UCSD-AML1 (cell line): Measurements from ENCODE around the gene AP1M1.
"Not testable (repeated sequence)": the region's sequence is repeated elsewhere in the genome, so short reads cannot be mapped to it uniquely, and the experiment has no call there.

Source experiments
- DNase-seq: peaks from one replicate; lab custom pipeline; 2025; ENCODE audit not compliant: unreplicated experiment; lab: John Stamatoyannopoulos, UW

Gene AP1M1

GRCh38 chr19:16260812-16261161 lies 63.1 kb downstream of the AP1M1 start:
- no peak for DNase-seq

DNA sequence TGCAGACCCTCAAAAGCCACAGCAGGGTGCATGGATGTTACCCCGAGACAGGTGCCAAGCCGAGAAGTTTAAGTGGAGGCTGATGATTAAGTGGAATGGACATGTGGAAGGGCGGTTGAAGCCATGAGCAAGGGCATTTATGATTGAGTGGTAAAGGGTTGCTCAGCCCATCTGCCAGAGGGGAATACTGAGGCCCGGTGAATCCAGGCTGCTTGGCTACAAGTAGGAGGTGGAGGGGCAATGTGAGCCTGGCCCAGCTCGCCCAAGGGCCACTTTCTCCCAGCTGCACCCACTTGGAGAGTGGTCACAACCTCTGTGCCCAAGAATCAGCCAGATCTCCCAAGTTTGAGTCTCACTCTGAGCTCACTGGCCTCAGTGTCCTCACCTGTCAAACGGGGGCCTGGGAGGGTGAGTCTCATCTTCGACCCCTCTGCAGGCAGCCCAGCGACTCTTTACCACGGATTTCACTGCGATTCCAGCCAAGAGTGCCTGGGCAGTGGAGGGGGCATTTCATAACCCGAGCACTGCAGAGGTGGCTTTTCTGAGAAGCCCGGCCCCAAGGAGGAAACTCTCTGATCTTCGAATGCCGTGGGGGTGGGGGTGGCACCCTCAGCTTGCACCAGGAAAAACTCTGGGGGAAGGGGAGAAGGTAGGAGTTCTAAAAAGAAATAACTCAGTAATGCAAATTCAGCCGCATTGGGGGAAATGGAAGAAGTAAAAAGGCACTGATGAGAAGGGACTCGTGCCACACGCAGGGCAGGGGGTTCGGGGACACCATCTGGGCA lies 64.1 kb downstream of the AP1M1 start:
- DNase-seq = peak; percentile 41

GRCh38 chr19:16262618-16263017 lies 64.9 kb downstream of the AP1M1 start:
- no peak for DNase-seq

- no peak for DNase-seq
These were observed 65.5 kb downstream of the AP1M1 start for GRCh38 chr19:16263141-16263761.

- no peak for DNase-seq
These were observed 67.5 kb downstream of the AP1M1 start for GRCh38 chr19:16265205-16265604.

- no peak for DNase-seq
These were observed 68.3 kb downstream of the AP1M1 start for GRCh38 chr19:16265890-16266585.

DNA sequence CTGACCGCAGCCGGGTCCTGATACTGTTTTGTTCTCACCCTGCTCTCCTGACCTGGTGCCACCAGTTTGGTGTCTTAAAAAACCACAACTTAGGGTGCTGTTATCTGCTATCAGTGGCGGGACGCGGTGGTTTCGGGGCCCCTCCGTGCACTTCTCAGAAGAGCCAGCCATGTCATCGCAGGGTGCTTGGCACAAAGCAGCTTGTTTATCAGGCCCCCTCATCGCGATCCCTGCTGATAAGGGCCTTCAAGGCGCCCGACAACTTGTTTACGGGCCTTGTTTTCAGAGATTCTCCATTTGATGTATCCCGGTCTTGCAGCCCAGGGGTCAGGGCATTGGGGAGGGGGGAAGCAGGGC lies 68.9 kb downstream of the AP1M1 start:
- no peak for DNase-seq

DNA sequence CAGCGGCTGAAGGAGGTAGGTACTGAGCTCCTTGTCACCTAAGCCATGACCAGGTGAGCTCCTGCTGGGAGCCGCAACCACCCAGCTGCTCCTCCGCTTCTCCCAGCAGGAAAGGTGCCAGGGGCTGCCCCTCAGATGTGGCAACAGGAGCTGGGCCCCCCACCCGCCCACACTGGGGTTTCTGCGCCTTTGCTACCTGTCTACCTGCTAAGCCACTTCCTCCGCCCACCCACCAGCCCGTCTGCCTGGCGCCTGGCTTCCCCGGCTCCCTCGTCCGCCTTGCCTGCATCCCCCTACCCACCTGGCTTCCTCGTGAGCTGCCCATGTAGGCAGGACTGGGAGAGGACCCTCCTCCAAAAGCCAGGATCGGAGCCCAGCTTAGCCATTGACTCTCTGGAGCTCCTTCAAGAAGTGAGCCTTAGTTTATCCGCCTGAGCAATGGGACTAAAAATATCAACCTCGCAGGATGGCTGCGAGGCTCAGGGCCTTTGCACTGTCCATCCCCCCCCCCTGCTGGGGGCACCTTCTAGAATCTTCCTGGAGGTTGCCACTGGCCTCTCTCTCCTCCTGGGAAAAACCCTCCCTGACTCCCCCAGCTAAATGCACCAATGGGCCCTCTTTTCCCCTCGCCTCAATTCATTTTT lies 71.1 kb downstream of the AP1M1 start:
- DNase-seq = no peak

DNA sequence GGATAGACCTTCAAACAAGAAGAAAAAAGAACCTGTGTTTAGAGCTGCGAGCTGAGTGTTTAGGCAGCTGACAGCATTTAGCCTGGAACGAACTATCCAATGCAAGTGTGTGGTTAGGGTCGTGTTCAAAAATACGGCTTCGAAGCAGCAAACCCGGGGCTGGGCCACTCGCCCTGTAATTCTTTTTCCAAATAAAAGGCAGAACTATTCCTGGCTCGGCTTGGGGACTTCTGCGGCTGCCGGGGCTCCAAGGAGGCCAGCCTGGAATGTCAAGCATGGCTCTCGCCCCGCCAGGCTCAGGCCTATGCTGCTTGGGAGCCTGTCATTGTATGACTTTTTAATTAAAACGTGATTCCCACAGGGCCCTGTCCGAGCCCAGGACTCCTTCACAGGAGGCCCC lies 75.2 kb downstream of the AP1M1 start:
- no peak for DNase-seq

DNA sequence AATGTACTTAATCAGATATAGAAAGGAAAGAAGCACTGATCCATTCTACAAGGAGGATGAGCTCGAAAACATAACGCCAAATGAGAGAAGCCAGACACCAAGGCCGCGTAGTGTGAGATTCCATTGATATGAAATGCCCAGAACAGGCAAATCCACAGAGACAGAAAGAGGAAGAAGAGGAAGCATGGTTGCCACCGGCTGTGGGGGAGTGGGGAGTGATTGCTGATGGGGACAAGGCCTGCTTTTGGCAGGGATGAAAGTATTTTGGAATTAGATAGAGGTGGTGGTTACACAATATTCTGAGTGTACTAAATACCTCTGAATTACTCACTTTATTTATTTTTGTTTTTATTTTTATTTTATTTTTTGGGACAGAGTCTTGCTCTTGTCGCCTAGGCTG lies 76.7 kb downstream of the AP1M1 start:
- DNase-seq = peak; percentile 49

DNA sequence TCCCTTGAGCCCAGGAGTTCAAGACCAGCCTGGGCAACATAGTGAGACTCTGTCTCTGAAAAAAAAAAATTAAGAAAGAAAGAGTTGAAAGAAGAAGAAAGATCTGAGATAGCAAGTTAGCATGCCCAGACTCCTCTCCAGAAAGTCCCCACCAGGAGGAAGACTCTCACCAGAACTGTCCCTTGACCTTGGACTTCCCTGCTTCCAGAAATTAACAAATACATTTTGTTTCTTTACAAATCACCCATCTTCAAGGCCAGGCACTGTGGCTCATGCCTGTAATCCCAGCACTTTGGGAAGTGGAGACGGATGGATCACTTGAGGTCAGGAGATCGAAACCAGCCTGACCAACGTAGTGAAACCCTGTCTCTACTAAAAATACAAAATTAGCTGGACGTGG lies 82.6 kb downstream of the AP1M1 start:
- no peak for DNase-seq

DNA sequence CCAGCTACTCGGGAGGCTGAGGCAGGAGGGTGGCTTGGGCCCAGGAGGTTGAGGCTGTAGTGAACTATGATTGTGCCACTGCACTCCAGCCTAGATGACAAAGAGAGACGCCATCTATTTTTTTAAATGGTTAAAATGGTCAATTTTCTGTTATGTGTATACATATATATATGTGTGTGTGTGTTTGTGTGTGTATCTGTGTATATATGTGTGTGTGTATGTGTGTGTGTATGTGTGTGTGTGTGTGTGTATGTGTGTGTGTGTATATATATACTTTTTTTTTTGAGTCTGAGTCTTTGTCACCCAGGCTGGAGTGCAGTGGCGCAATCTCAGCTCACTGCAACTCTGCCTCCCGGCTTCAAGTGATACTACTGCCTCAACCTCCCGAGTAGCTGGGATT lies 84.0 kb downstream of the AP1M1 start:
- no peak for DNase-seq

GRCh38 chr19:16283210-16284061 lies 85.7 kb downstream of the AP1M1 start:
- DNase-seq = peak; percentile 77

DNA sequence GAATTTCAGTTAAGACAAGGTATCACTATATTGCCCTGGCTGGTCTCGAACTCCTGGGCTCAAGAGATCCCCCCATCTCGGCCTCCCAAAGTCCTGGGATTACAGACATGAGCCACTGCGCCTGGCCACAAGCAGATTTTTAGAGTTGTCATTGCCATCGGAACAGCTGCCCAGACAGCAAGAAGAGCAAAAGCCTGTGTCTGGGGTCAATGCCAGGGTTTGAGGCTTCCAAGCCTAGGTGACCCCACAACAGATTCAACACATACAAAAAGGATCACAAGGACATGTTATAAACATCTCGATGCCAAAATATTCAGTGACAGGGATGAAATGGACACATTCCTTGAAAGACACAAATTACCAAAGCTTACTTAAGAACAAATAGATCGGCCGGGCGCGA lies 86.8 kb downstream of the AP1M1 start:
- DNase-seq = no peak

- not testable (repeated sequence) for DNase-seq
These were observed 87.4 kb downstream of the AP1M1 start for GRCh38 chr19:16285079-16285478.

DNA sequence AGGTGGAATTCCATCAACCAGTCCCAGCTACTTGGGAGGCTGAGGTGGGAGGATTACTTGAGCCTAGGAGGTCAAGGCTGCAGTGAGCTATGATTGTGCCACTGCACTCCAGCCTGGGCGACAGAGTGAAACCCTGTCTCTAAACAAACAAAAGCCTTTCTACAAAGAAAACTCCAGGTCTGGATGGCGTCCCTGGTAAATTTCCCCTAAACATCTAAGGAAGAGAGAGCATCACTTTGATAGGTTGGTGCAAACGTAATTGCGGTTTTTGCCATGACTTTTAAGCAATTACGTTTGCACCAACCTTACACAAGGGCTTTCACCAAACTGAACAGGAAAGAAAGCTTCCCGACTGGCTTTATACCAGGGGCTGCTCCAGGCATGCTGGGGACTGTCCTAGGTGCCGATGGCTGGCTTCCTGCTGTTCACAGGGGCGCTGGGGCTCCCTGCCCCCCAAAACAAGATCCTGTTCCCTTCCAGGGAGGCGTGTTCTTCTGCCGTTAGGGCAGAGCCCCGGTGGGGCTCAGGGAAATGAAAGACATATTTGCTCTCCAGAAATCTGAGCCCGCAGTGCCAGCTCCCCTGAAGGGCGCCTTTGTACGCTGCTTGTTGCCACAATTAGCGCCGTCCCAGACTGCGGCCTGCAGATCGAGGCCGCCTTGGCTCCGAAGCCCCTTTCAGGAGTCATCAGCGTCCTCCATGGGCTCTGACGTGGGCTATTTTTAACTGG lies 88.2 kb downstream of the AP1M1 start:
- DNase-seq = no peak

DNA sequence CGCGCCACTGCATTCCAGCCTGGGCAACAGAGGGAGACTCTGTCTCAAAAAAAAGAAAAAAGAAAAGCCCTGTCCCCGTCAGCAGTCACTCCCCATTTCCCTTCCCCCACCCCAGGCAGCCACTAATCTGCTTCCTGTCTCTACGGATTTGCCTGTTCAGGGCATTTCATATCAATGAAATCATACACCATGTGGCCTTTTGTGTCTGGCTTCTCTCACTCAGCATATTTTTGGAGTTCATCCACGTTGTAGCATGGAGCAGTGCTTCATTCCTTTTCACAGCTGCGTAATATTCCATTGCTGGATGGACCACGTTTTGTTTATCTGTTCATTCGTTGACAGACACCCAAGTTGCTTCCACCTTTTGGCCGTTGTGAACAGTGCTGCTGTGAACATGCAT lies 90.8 kb downstream of the AP1M1 start:
- DNase-seq = peak; percentile 26

DNA sequence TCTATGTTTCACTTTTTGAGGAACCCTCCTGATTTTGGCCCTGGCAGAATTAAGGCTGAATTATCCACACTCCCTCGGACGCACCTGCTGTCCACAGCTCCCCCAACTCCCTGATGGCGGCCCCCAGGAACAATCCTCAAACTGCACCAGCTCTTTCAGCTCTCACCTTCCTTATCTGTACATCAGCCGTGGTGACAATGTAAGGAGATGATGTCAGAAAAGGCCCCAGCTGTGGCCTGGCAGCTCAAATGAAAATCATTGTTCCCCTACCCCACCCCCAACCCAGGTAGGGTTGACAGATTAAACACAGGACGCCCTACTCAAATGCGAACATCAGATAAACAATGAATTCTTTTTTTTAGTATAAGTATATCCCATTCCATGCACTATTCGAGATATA lies 91.9 kb downstream of the AP1M1 start:
- DNase-seq = no peak

- no peak for DNase-seq
These were observed 93.0 kb downstream of the AP1M1 start for GRCh38 chr19:16290692-16291091.
